HG03469 (cell line): Measurements from ENCODE around the gene HEG1.

Experiments used
- ATAC-seq: cut with Tn5 transposase; IDR thresholded peaks from one replicate; pipeline ENCODE4 v1.9.1; 2021; ENCODE audit warnings: mild to moderate bottlenecking, moderate library complexity, moderate number of reproducible peaks; ENCODE audit not compliant: unreplicated experiment

The HEG1 gene

DNA sequence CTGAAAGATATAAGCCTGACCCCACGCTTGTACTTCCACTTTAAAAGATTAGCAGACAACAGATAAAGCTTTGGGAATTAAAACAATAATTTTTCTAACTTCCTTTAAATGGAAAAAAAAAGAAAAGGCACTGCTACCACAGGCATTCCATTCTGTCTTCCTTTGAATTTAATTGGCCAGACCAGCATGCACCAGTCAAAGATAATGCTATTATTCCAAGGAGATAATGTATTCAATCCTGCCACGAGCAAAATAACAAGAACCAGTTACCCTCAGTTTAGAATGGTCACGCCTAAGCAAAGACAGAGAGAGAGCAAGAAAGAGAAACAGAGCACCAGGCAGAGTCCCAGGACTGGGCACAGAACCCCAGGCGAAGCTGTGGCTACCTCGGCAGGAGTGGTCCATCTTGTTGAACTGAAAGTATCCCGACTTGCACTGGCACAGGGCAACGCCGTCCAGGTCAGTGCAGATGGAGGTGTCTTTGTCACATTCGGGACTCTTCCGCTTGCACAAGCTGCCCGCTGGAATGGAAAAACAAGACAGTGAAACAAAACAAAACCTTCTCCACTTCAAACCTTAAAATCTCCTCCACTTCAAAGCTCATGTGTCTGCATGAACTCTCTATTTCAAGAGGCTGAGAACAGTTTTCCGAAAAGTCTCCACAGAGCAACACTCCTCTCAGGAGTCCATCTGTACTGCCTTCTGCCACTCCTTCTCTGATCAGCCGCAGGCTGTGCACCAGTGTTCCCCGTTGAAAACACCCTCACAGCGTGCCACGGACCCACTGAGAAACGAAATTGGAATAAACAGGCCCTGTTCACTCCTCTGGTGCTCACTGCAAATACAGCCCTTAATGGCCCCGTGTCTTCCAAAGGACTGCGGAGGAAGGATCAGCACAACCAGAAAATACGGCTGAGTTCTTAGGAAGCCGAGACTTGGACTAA, 58.2 kb downstream of the HEG1 start:
- ATAC-seq = no peak

DNA sequence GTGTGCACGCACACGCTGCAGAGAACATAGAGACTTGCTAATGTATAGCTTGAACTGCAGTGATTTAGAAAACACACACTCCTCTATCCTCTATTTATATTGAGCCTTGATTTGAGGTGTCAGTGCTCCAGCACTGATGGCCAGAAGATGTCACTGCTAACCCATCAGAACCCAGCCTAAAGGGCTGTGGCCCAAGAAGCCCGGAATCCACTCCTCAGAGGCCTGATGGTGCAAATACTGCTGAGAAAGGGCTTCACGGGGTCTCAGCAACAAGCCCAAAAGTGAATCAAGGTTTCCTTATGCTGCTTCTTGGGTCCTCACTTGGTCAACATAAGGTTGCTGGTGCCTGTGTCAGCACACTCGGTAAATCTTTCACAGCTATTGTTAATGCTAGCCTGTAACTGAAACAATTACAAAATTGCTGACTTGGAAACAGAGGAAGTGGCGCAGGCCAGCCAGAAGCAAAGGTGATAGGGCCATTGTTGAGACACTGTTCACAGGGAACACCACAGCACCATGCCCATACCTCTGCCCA, 60.3 kb downstream of the HEG1 start:
- ATAC-seq = no peak

DNA sequence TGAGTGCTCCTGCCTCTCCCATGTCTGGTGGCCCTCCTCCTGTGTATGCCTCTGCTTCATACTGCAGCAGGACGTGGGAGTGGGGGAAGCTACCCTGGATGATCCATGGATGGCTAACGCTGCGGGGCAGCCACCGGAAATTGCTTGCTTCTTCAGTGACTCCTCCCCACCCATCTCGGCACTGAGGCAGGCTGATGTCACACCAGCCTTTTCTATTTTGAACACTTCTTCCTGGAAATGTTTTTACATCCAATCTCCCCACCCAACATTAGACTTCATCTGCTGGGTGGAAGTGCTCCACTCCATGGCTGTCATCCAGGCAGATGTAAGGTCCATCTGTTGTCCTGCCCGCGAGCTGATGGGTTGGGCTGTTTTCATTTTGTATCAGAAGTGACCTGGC, 62.3 kb downstream of the HEG1 start:
- no peak for ATAC-seq

DNA sequence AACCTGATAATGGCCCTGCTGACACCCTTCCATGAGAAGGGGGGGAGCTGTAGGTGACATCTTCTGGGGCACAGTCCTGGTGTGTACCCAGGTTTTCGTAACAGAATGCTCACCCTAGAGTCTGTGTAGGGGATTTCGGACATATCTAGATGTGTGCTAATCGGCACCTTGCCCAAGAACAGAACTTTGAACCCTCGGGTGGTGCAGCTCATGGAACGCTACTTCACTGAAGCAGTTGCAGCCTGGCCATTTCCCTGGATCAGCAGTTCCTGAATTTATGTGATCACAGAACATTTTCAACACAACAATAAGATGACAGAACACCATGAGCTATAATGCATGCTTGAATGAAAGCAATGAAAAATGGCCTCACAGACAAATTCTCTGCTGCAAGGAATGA, 63.8 kb downstream of the HEG1 start:
- no peak for ATAC-seq

DNA sequence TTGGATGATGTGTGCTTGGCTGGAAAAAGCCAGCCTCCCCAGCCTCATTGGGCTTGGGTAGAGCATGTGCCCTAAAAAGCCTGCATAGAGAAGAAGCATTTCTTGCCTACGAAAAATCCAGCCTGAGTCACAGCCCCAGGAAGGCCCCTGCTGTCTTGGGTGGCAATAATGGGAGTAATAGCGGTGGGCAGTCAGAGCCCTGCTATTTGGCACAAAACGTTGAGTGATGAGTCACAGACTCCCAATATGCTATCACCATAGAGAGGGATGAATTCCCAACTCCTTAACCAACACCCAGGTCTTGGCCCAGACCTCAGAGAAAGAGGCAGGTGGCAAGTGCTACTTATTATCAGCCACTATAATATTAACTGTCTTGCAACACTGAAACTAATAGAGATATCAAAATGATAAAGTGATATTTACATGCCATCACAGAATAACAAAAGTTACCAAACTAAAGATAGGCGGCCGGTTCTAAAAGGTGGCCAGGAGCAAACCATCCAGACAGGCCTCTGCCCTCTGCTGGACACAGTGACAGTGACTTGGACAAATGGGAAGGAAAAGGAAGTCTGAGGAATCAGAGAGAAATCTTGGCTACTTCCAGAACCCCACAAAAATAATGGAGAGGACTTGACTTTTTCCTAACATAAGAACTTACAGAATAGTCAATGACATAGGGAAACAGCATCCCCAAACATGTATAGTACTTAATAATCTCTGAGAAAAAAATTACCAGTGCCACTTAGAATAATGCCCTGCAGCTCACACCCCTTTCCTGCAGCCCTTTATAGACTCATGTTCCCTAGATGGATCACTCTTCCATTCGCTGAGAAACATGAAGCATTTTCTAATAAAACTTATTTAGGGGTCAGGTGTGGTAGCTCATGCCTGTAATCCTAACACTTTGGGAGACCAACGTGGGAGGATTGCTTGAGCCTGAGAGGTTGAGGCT, 69.3 kb downstream of the HEG1 start:
- ATAC-seq = no peak

DNA sequence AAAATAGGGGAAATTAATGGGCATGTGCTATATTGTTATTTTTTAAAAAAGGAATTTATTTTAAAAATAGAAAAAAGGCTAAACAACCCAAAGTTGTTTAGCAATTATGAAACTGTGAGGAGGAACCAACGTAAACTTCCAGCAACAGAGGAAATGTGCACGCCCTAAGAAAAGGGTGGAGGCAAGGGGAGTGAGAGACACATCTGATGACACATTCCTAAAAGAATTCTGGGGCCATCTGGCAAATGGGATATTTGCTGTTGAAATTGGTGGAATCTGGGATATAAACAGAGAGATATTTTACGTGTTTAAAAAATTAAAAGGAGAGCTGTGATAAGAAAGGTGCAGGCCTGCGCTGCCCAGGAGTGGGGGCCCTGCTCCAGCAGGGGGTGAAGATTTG, 70.4 kb downstream of the HEG1 start:
- no peak for ATAC-seq

DNA sequence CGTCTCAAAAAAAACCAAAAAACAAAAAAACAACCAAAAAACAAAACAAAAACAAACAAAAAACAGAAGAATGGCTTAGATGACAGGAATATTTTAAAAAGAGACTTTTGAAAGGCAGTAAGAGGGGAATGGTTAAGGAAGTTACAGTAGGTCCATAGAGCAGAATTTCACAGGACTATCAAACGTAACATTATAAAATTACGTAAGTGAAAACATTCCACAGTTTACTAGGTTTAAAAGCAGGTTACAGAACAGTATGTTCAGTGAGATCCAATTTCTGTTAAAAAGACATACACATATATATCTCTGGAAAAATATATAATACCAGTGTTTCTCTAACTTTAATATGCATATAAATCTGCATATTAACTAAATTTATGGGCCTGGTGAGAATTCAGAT, 71.0 kb downstream of the HEG1 start:
- ATAC-seq = no peak

DNA sequence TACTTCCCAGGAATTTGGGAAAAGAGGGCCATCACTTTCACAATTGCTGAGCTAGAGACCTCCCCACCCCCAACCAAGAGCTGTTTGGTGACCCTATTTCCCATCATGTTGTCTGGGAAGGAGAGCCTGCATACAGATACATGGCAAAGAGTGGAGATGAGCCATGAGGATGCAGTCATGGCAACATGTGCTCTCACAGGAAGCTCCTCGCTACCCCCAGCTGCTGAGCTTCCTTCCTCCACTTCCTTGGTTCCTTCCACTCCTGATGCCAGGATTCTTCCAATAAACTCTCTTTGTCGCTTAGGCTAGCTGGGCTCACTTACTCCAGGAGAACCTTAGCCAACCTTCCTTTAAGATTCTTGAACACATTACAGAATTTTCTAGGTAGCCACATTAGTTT, 72.9 kb downstream of the HEG1 start:
- no peak for ATAC-seq

DNA sequence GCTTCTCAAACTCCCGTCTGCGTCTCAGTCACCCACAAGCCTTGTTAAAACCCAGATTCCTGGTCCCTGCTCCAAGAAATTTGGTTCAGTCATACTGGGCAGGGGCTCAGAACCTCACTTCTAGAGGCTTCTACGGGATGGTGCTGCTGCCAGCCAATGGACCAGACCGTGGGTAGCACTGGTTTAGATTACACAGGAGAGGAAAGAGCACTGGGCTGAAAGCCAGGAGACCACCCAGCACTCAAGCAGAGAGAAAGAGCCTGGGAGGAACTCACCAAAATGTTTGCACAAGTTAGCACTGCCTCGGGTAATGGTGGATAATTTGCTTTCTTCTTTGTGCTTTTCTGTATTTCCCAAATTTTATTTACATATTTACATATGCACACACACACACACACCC, 74.3 kb downstream of the HEG1 start:
- no peak for ATAC-seq

DNA sequence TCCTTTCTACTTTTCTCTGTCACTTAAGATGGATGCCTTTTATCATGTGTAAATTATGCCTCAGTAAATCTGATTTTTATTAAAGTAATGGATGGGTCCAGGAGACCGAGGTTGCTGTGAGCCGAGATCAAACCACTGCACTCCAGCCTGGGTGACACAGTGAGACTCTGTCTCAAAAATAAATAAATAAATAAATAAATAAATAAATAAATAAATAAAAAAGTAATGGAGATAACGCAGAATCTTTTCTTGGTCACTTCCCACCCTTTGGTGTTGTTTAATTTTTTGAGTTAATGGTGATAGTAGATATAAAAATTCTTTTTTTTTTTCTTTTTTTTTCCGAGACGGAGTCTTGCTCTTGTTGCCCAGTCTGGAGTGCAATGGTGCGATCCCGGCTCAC, 77.2 kb downstream of the HEG1 start:
- no peak for ATAC-seq

DNA sequence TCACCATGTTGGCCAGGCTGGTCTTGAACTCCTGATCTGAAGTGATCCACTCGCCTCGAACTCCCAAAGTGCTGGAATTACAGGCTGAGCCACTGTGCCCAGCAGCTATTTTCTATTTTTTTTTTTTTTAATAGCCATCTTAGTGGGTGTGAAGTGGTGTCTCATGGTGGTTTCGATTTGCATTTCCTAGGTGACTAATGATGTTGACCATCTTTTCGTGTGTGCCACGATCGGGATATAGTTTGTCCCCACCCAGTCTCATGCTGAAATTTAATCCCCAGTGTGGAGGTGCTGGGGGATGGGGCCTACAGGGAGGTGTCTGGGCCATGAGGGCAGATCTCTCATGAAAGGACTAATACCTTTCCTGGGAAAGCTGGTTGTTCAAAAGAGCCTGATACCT, 79.4 kb downstream of the HEG1 start:
- no peak for ATAC-seq

DNA sequence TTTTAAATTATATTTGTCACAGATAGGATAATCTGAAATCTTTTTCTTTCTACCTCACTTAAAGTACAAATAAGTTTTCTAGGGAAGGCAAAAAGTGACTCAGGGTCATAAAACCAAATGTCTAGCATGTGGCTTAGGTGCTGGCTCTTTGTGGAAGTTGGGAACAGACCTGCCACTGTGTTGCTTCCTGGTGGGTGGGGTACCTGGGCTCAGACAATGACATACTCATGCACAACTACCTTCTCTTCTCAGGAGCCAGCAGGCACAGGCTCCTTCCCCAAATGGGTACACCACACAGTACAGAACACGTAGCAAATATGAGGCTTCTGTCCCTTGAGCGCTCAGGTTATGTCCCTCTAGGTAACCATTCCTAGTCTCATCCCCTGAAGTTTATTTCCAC, 81.1 kb downstream of the HEG1 start:
- no peak for ATAC-seq

DNA sequence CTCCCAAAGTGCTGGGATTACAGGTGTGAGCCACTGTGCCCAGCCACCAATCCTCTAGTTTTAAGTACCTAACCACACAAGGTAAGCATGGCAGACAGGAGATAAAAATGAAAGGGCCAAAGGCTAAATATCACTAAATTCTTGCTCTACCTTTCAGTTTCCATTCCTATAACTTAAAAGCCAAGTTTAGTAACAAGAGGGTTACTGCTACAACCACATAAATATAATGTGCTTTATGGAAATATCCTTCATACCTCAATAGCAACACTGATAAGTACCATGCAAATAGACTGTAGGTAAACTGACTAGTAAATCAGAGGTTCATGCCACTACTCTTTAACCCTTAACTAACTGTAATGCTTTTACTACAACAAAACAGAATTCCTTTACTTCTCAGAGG, 82.5 kb downstream of the HEG1 start:
- ATAC-seq = no peak

DNA sequence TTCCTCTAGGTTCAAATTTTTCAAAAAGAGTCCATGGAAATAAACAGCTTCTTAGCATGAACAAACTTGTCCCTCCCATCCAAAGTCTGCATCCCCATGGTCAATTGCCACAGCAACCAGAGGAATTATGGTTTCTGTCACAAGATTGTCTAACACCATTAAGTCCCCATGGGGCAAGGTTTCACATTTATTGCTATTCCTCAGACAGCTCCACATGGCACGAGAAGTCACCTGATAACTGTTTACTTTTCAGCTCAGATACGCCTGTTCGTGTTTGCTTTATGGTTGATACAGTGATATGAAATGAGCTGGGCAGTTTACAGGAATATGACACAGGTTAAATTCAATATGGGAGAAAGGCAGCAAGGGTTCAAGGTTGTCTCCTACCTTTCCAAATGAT, 83.3 kb downstream of the HEG1 start:
- ATAC-seq = no peak

DNA sequence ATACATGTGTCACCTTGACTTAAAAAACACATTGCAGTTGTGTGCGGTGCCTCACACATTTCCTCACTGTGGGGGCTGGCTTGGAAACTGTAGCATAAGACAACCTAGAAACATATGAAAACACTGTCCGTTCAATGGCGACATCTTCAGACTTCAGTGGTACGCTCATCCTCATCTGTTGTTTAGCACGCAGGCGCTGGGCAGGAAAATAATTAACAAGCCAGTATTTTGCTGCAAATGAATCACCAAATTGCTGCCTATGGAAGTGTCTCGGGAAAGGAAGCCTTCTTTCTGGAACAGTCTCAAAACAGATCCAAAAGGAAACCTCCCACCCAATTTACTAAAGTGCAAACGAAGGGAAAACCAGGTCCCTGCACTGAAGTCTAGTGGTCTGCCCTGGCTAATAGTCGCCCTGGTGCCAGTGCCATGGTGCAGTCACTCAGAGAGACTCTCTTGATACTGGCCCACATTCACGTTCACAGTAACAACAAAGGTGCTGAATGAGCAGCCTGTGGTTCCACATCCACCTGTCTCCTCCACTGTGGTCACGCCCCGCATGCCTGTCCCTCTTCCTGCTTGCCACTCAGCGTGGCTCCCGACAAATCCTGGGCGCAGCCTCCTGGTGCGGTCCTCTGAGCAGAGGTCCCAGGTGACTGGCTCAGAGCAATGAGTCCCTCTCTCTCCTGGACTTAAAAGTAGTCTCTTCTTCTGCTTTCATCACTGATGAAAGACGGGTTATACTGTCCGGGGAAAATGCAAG, 85.7 kb downstream of the HEG1 start:
- no peak for ATAC-seq

DNA sequence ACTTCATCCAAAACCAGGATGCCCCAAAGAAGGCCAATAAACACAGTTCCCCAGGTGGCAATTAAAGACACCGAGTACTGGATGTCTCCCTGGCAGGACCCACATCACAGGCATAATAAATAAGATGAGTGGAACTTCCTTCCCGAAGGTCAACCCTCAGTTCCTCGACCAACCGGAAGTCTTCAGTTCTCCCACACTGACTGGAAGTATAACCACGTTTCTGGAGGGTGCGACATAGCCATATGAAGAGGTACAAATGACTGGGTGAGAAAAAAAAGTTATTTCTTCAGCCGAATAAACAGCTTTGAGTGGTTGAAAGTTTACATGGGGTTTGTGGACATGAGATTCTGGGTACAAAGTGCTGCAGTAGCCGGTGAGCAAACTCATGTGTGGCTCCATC, 86.6 kb downstream of the HEG1 start:
- ATAC-seq = no peak

DNA sequence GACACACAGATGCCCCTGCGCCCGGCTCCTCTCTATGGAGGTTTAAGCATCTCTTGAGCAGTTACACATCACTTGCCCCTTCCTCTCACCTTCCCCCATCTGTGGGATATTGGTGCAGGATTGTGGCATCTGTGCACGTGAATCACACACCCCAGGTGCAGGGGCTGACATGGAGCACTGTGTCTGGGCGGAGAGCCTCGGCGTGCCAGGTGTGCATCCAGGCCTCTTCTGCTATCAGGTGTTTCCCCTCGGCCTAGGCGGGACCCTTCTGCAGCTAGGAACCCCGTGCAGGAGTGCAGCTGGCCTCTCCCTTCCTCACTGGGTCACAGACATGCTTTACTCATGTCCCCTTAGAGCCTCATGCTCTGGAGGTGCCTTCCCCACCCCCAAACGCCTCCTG, 87.8 kb downstream of the HEG1 start:
- no peak for ATAC-seq

DNA sequence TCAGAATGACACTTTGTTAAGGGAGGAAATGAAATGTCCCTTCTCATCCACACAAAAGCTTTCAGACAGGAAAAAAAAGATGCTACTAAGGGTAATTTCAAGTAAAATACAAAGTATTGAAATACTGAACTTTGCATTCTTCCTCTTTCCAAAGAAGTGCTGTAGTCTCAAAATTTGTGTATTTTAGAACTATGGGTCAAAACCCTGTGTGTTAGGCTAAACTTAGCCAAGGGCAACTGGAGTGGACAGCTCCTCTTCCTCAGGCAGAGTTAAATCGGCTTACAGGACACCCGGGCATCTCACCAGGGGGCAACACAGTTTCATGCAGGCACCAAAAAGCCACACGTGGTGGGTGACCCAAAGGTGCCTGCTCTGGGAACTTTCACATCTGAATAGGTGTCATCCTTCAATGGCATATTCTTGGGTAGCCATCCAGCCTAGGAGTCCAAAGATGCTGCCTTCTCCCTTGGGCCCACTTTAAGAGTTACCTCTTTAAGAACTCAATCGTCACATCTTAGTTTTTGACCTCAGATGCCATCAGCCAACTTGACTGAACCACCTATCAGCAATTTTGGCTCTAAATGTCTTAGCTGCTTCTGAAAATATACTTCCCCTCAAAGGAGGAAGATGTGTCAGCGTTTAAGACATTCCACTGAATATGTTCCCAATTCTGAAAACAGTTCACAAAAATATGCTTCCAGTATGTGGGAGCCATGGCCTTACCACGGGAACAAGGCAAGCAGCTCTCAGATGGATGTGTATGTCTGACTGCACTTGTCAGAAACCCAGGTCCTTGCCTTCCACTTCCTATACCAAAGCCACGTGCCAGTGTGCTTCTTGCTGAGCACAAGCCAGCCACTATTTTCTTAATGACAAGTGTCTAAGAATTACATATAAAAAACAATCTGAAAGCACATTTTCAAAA, 89.0 kb downstream of the HEG1 start:
- ATAC-seq = no peak

DNA sequence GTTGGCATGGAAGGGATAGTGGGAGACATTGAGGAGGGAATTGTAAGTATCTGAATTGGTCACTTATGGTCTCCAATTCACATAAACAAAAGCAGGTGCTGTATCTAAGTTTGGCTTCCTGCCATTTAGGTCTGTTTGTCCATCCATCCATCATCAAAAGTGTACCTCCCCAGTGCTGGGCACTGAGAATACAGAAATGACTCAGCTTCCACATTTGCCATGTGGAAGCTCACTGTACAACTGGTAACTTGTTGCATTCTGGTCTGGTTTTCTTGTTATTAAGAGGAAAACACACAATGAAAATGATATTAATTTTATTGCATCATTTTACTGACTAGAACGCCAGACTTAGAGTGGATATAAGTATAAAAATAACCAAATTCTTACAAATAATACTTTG, 90.4 kb downstream of the HEG1 start:
- no peak for ATAC-seq

DNA sequence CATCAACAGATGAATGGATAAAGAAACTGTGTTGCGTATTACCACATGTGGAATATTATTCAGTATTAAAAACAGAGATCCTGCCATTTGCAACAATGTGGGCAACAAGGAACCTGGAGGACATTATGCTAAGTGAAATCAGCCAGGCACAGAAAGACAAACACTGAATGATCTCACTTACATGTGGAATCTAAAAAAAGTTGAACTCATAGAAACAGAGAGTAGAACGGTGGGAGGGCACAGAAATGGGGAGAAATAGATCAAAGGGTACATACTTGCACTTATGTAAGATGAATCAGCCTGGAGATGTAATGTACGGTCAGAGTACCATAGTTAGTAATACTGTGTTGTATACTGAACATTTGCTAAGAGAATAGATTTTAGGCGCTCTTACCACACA, 91.4 kb downstream of the HEG1 start:
- no peak for ATAC-seq
